Measurements from ENCODE around the gene GAGE12E.
"Not testable (repeated sequence)": the region's sequence is repeated elsewhere in the genome, so short reads cannot be mapped to it uniquely, and the experiment has no call there.

GAGE12E gene

GRCh38 chrX:49550989-49551388, at the start of gene GAGE12E:
GAGE12E (plus strand) TSS chrX:49551289; CDS start chrX:49552444, 1,155 bp downstream.
- DNase-seq, result not testable (repeated sequence)

- DNase-seq, result not testable (repeated sequence)
Measured at GRCh38 chrX:49531877-49532276, 19.2 kb upstream of the GAGE12E start, which contains the start of gene GAGE12C. GAGE12C (plus strand) TSS chrX:49532177; CDS start chrX:49533332, 1,155 bp downstream.

- DNase-seq, result not testable (repeated sequence)
Measured at GRCh38 chrX:49541433-49541832, 9.7 kb upstream of the GAGE12E start, which contains the start of gene GAGE12D. GAGE12D (plus strand) TSS chrX:49541733; CDS start chrX:49542888, 1,155 bp downstream.

GRCh38 chrX:49560542-49560941, 9.5 kb downstream of the GAGE12E start, which contains the start of gene GAGE12F:
GAGE12F (plus strand) TSS chrX:49560842; CDS start chrX:49561997, 1,155 bp downstream.
- DNase-seq, result not testable (repeated sequence)

GRCh38 chrX:49568728-49569127, 17.6 kb downstream of the GAGE12E start:
- DNase-seq, result not testable (repeated sequence)

GRCh38 chrX:49569152-49569551, 18.1 kb downstream of the GAGE12E start:
- DNase-seq, result not testable (repeated sequence)

GRCh38 chrX:49570100-49570499, 19.0 kb downstream of the GAGE12E start, which contains the start of gene GAGE12G:
GAGE12G (plus strand) TSS chrX:49570400; CDS start chrX:49571555, 1,155 bp downstream.
- not testable (repeated sequence) for DNase-seq

GRCh38 chrX:49579649-49580048, 28.6 kb downstream of the GAGE12E start, which contains the start of gene GAGE12H:
GAGE12H (plus strand) TSS chrX:49579949; CDS start chrX:49581104, 1,155 bp downstream.
- DNase-seq, result not testable (repeated sequence)

- DNase-seq, result not testable (repeated sequence)
Measured at GRCh38 chrX:49589196-49589595, 38.1 kb downstream of the GAGE12E start, which contains the start of gene GAGE2A. GAGE2A (plus strand) TSS chrX:49589496; CDS start chrX:49590651, 1,155 bp downstream.

GRCh38 chrX:49589769-49590478, 38.8 kb downstream of the GAGE12E start:
- DNase-seq, result not testable (repeated sequence)

- not testable (repeated sequence) for DNase-seq
Measured at GRCh38 chrX:49590488-49590887, 39.4 kb downstream of the GAGE12E start.

GRCh38 chrX:49598720-49599119, 47.6 kb downstream of the GAGE12E start, which contains the start of gene GAGE1:
GAGE1 (plus strand) TSS chrX:49599020; CDS start chrX:49600175, 1,155 bp downstream.
- not testable (repeated sequence) for DNase-seq

Data from CD4-positive, alpha-beta T cell treated with Interleukin-17A for 1 hour (primary cell).